ENCODE measurements around the gene ITPRID1. TPM values are rescaled to one million over a fixed set of nuclear protein-coding genes. Genes with fewer than 3 reads are reported as not detected.

The ITPRID1 gene
- total and polyA plus RNA-seq, 9 donors: 0.20 TPM; not detected in 8

- Histone ChIP-seq H3K27ac (no peak overlapping the region), H3K4me1 (ENCODE audit: insufficient read depth) (no peaks in the 10 kb centered on the region), H3K27me3 (no peaks in the 10 kb centered on the region), H3K36me3 (no peaks in the 10 kb centered on the region), H3K9me3 (no peaks in the 10 kb centered on the region), H3K4me3 (no peak overlapping the region)
- 33 to 51% (median 35%) methylated on average over 5 of the region's 5 CpGs for WGBS, 3 donors
- no peak for TF ChIP-seq CTCF (IDR thresholded peaks at IDR 0.05)
- no peak for TF ChIP-seq EP300 (IDR thresholded peaks at IDR 0.05)
- no peak for TF ChIP-seq POLR2A (IDR thresholded peaks at IDR 0.05)
- DNase-seq: no peak
- intact Hi-C loops (cut with DNase I): no loop called here
Measured at GRCh38 chr7:31683445-31684225, 169.7 kb downstream of the ITPRID1 start.

- TF ChIP-seq POLR2A (IDR thresholded peaks at IDR 0.05) (no peak), EP300 (IDR thresholded peaks at IDR 0.05) (no peak), CTCF (IDR thresholded peaks at IDR 0.05) (no peak)
- no peak within 1 kb of the TSS for H3K4me3 ChIP-seq
- H3K36me3 ChIP-seq: no peaks in the 10 kb centered on the region
- no peak within 1 kb of the TSS for H3K27ac ChIP-seq
- no peaks in the 10 kb centered on the region for H3K27me3 ChIP-seq
- no peaks in the 10 kb centered on the region for H3K4me1 ChIP-seq (ENCODE audit: insufficient read depth)
- no peaks in the 10 kb centered on the region for H3K9me3 ChIP-seq
- no peak for DNase-seq
- WGBS, 3 donors: 19 to 27% (median 19%) methylated on average over 14 of the region's 14 CpGs
- intact Hi-C loops (cut with DNase I): no loop called here
Measured at GRCh38 chr7:31687024-31687748, 173.3 kb downstream of the ITPRID1 start, which contains the start of gene PPP1R17. Gene PPP1R17 (plus strand): TSS chr7:31687215. CDS start chr7:31692442, 5,227 bp downstream.

GRCh38 chr7:31688372-31688771, 174.5 kb downstream of the ITPRID1 start:
- H3K4me3 ChIP-seq: no peak overlapping the region
- H3K27ac ChIP-seq: no peak overlapping the region
- no peaks in the 10 kb centered on the region for H3K9me3 ChIP-seq
- TF ChIP-seq POLR2A (IDR thresholded peaks at IDR 0.05) (no peak), CTCF (IDR thresholded peaks at IDR 0.05) (no peak), EP300 (IDR thresholded peaks at IDR 0.05) (no peak)
- DNase-seq: no peak
- no peaks in the 10 kb centered on the region for H3K36me3 ChIP-seq
- no peaks in the 10 kb centered on the region for H3K27me3 ChIP-seq
- H3K4me1 ChIP-seq (ENCODE audit: insufficient read depth): no peaks in the 10 kb centered on the region
- 72 to 78% (median 75%) methylated on average over 3 of the region's 3 CpGs for WGBS, 3 donors
- intact Hi-C loops (cut with DNase I): no loop called here

- Histone ChIP-seq H3K9me3 (no peaks in the 10 kb centered on the region), H3K4me3 (no peak overlapping the region), H3K4me1 (ENCODE audit: insufficient read depth) (no peaks in the 10 kb centered on the region), H3K27ac (no peak overlapping the region), H3K36me3 (no peaks in the 10 kb centered on the region), H3K27me3 (no peaks in the 10 kb centered on the region)
- no peak for TF ChIP-seq EP300 (IDR thresholded peaks at IDR 0.05)
- intact Hi-C loops (cut with DNase I): no loop called here
- 36 to 38% (median 38%) methylated on average over 2 of the region's 2 CpGs for whole genome bisulfite sequencing, 3 donors
- no peak for DNase-seq
Measured at GRCh38 chr7:31688996-31689395, 175.1 kb downstream of the ITPRID1 start.

- no peak for DNase-seq
- H3K36me3 ChIP-seq: no peaks in the 10 kb centered on the region
- TF ChIP-seq POLR2A (IDR thresholded peaks at IDR 0.05) (no peak), EP300 (IDR thresholded peaks at IDR 0.05) (no peak), CTCF (IDR thresholded peaks at IDR 0.05) (no peak)
- H3K4me3 ChIP-seq: no peak overlapping the region
- no peaks in the 10 kb centered on the region for H3K27me3 ChIP-seq
- intact Hi-C loops (cut with DNase I): no loop called here
- H3K4me1 ChIP-seq (ENCODE audit: insufficient read depth): no peaks in the 10 kb centered on the region
- H3K9me3 ChIP-seq: no peaks in the 10 kb centered on the region
- WGBS, 3 donors: 37 to 48% (median 43%) methylated on average over 2 of the region's 2 CpGs
- H3K27ac ChIP-seq: no peak overlapping the region
Measured at GRCh38 chr7:31690935-31691334, 177.0 kb downstream of the ITPRID1 start.

Measured in ovary (tissue), 9 donors.